UCSD-AML1 (cell line): ENCODE results near the gene SULF2.
A peak's percentile ranks its signal among the peaks of the same experiment; 100 is the strongest.

Source experiments
- DNase-seq: peaks from one replicate; lab custom pipeline; 2025; ENCODE audit not compliant: unreplicated experiment; lab: John Stamatoyannopoulos, UW

Gene SULF2

DNA sequence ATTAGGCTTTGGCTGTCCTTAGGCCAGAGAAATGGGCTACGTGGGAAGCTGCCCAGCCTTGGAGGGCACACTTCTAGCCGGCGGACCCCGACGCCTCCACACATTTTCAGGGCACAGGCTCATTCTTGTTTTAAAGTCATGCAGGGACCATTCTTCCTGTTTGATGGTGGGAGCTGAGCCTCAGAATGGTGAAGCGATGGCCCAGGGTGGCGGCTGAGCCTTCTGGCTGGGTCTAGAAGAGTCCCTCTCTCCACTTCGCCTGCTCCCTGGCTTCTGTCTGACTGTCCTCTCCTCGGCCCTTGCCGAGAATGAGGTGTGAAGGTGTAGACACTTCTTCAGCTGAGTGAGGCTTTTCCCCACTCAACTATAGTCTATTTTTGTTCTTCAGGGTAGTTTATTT lies 114.4 kb downstream of the SULF2 start:
- no peak for DNase-seq

DNA sequence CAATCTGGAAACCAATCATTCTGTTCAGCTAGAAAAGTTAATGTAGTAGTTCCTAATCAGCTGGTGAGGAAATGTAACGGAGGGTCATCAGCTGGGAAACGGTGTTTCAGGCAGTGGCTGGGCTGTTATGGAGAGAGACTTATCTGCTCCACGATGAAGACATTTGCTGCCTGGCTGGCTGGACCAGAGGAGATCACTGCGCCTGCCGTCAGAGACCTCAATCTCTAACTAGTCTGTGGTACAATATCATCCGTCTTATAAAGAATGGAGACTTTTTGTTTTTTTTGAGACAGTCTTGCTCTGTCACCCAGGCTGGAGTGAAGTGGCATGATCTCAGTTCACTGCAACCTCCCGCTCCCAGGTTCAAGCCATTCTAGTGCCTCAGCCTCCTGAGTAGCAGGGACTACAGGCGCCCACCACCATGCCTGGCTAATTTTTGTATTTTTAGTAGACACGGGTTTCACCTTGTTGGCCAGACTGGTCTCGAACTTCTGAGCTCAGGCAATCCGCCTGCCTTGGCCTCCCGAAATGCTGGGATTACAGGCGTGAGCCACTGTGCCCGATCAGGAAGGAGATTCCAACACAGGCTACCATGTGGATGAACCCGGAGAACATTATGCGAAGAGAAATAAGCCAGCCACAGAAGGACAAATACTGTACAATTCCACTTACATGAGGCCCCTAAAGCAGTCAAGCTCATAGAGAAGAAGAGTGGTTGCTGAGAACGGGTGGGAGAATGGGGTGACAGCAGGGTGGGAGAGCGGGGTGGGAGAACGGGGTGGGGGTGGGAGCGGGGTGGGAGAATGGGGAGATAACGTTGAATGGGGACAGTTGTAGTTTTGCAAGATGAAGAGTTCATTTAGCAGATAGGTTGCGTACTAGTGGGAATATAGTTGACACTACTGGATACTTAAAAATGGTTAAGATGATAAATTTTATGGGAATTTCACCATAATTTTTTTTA lies 115.1 kb downstream of the SULF2 start:
- DNase-seq: no peak

DNA sequence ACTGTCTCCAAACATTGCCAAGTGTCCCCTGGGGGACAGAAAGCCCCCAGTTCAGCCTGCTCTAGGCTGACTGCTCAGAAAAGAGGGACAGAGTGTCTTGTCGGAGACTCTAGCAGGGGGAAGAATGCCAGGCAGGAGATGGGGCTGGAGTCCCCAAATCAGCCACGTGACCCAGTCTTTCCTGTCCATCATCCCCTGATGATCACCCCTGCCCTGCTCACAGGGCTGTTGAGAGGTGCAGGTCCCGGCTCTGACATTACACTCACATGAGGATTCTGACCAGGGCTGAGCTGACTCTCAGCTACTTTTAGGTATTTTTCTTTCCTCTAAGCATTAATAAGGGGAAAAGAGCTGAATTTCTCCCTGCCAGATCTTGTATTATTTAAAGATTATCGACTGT lies 115.8 kb downstream of the SULF2 start:
- no peak for DNase-seq

DNA sequence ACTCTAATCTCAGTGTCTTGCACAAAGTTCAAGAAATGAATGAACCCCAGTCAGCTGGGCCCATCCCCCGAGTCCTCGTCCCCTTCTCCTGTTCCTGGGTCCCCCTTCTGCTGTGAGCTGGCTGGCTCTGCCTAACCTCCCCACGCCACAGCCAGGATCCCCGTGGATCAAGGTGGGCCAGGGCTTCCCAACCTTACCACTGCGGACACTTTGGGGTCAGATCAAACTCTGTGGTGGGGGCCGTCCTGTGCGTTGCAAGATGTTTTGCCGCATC lies 116.2 kb downstream of the SULF2 start:
- no peak for DNase-seq

DNA sequence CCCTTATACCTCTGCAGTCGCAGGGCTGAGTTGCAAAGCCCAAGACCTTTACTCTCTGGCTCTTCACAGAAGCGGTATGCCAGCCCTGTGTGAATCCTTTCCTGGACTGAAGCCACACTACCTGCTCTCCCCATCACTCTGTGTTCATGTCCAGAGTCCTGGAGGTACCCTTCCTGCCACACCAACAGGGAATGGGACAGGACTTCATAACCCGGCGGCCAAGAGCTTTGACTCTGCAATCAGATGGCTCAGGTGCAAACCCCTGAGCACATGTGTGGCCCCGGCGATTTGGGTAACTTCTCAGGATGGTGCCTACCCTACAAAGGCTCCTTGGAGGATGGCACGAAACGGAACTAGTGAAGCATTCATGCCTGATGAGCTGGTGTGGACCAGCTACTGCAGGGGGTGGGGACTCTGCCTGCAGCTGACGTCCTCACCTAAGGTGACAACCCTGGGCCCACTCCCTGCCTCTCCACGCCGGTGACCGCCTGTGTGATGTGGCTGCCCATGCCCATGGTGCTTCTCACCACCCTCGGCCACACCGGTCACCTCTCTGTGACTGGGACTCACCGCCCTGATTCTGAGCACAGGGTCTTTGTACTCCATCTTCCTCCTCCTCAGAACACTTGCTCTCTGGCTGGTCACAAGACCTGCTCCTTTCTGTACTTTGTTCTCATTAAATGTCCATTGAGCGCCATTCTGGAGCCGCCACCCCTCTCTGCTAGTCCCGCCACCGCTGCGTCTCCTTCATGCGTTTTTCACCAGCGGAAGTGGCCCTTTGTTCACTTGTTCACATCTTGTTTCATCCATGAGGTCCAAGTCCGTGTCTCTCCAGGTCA lies 116.7 kb downstream of the SULF2 start:
- DNase-seq: no peak

DNA sequence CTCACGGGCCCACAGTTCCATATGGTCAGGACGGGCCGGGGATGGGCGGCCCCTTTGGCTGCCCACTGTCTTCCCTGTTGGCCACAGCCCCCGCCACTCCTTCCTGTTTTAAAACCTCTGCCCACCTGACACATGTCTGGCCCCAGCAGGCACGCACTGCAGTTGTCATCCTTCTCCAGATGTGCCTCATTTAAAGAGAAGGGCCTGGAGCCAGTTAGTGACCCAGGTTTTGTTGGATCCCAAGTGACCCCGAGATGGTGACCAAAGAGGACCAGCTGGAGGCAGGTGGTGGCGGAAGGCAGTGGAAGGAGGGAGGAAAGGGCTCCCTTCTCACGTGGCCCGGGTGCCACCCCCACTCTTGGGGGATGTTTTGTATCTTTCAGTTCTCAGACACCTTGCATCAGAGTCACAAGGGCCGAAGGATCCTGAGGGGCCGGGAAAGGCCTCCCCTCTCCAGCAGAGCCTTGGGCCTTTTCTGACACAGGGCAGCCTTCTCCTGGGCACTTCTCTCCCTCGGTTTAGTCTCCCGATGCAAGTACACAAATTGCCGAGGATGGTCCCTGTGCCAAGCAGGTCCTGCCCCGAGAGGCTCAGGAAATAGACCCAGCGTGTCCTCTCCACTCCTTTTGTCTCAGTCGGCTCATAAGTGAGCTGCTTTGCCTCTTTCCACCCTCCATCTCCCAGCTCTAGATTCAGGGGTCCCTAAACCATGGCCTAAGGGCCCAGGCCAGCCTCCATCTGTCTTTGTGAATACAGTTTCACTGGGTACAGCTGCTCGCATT lies 117.6 kb downstream of the SULF2 start:
- DNase-seq: peak; percentile 31

DNA sequence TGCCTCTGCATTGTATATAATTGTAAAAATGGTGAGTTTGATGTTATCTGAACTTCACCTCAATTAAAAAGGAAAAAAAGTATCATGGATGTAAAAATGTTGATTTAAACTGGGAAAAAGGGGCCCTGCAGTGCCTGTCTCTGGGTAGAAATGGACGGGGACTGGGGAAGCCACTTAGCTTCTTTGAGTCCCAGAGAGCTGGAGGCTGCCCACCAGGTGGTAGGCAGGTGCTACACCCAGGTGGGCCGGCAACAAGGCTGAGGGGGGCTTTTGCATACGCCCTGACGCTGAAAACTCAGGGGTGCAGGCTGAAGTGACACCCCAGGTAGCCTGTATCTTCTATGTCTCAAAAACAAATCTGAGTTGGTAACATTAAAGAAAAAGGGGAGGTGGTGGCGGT lies 118.2 kb downstream of the SULF2 start:
- DNase-seq: no peak

DNA sequence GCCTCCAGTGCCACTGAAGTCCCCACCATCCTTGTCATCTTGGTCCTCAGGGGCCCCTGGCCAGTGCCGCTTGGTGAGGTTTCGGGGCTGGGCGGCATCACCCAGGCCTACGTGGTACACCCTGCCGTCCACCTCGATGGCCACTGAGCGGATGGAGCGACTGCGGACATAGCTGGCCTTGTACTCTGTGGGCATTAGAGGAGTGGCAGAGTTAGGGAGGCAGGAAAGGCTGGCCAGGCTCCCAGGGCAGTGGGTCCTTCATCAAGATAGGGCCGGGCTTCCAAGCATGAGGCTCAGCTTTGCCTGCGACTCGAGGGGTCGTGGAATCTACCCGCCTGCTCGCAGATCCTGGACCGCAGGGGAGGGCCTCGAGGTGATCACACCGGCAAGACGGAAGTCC lies 119.0 kb downstream of the SULF2 start:
- DNase-seq: no peak

DNA sequence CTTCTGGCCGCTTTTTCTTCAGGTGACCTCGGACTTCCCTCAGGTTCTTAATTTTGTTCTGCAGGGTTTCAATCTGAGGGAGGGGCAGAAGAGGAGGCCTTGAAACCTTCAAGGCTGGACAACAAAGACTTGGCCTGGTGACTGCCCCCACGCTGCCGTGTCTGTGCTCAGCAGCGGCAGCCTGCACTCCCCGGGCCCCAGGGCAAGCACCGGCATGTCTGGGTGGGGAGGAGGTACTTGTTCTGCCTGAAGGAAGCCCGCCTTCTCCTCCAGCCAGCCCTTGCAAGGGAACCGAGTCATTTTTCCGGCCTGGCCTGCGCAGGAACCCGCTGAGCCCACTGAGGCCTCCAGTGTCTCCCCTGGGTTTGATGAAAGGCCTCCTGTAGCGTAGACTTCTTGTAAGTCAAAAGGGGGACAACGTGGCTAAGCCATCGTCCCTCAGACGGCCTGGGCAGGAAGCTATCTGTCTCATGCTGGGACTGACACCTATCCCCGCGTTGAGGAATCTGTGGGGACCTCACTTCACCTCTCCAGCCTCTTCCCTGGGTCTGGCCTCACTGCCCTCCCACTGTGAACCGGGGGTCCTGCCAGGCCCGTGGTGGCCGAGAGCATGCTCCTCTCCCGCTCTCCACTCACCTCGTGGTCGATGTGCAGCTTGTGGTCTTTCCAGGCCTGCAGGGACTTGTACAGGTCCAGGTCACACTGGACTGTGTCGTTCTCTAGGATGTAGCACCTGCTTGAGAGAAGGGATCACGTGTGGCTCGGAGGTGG lies 119.9 kb downstream of the SULF2 start:
- no peak for DNase-seq

DNA sequence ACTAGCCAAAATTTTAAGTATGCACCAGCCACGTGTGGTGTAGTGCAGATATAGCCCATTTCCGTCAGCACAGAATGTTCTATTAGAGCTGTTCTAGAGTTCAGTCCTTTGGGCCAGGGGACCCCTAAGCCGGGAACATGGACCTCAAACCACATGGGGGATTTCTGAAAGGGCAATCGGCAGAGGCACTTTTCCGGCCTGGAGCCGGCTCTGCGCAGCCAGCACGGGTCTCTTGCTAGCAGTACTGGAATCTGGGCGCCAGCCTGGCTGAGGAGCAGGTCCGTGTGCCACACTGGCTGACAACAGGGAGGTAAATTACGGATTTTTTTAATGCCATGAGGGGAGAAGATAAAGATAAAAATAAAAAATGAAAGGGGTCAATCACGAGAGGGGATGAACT lies 120.5 kb downstream of the SULF2 start:
- DNase-seq: no peak

DNA sequence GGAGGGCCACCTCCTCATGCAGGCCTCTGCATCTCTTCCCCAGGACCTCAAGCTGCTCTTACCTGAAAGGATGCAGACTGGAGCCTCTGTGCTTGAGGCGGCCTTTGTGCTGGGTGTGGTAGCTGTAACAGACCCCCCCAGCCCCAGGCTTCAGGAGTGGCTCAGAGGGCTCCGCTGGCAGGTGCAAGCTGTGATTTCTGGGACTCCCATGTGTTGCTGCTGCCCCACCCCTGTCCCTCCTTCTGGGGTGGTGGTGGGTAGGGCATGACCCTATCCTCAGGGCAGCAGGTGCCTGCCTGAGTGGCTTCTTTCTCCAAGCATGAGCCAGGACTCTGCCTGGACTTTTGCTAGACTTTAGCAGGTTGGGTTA lies 121.2 kb downstream of the SULF2 start:
- no peak for DNase-seq

DNA sequence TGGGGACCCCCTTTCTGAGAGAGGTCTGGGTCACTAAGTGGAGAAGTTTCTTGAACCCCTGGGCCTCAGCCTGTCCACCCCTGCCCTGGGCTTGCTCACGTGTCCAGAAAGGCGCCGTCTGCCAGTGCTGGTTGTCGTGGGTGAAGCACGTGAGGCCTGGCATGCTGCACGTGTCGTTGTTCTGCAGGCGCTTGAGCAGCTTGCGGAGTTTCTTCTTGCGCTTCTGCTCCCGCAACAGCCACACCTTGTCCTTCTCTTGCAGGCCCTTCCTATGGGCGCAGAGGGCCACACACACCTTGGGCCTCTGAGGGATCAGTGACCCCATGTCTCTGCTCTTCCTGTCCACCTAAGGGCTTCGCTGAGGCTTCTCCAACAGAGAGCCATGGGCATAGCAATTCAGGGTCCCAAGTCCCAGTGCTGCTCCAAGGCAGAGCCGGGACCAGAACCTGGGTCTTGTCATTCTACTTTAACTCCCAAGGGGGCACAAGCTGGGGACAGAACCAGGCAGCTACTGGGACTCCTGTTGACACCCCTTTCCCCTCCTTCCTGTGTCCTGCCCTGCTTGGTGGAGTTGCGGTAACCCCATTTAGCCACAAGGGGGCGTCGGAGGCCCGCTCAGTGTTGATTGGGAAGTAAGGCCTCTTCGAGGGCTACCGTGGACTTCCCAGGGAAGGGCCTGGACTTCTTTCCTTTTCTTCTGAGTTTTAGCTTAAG lies 121.8 kb downstream of the SULF2 start:
- DNase-seq: peak; percentile 76

DNA sequence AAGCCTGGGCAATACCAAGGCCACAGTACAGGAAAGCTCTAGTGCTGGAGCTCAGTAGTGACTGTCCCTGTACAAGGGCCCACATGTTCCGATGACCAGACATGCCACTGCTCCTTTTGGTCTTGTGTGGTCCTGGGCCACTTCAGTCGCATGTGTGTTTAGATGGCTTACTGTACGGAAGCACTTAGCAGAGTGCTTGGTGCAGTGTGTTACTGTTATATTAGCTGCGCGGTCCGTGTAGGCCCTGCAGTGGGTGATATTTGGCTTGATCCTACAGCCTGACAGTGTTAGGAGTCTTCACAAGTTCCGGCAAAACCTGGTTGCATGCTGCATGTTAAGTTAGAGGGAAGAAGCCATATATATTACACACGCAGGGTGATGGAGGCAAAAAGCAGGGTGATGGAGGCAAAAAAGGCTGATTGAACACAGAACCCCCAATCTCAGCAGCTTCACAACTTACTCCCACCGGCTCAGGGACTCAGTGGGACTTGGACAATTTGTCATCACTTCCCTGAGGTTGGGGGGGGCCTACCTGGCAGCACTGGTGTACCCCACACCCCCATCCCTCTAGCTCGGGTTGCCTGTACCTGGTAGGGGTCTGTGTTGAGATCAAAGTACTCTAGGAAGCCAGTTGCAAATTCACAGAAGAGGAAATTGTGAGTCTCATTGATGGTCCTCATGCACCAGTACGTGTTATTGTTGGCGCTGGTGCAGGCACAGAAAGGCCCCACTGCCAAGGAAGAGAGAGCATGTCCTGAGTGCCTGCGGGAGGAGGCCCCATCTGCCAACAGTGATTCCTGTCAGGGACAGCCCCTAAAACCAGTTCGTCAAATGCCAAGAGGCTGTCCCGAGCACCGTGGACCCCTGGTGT lies 122.6 kb downstream of the SULF2 start:
- no peak for DNase-seq

DNA sequence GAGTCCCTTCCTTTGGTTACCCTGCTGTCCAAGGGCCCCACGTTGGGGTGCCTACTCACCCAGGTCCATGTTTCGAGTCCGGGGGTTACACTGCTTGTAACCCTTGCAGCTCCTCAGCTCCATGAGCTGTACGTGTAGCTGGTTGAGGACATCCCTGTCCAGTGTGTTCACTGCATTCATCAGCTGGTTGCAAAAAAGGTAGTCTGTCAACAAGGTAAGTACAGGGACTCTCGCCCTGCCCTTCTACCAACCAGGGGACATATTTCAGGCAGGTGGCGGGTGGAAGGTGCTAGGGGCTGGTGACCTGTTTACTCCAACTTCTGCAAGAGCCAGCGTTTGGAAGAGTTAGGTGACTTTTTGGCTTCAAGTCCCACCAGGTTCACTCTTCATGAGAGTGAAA lies 123.6 kb downstream of the SULF2 start:
- no peak for DNase-seq

DNA sequence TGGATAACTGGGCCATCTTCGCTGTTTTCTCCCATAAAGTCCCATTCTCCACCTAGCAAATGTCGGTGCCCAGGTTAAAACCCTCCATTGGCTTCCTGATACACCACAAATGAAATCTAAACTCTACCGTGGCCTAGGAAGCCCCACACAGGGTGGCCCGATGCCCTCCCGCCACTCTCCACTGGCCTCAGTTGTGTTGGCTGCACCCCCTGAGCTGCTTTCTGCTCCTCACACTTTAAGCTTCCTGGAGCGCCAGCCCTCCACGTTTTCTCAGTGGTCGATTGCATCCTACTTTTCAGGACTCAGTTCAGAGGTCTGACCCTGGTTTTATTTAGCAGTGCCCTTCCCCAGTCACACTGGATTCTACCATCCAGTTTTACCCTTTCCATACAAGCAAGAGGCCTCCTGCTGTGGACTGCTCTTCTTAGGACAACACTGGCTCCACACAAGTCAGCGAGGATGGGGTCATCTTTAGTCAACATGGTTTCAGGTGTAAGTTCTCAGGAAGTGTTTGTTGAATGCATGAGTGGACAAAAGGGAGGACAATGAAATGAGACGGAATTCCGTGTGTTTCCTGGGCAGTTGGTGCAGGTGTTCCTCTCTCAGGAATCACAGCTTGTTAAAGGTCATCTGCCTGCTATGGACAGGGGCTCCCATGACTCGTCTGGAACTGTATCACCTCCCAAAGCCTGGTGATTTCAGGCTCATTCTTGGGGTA lies 124.1 kb downstream of the SULF2 start:
- DNase-seq: no peak

DNA sequence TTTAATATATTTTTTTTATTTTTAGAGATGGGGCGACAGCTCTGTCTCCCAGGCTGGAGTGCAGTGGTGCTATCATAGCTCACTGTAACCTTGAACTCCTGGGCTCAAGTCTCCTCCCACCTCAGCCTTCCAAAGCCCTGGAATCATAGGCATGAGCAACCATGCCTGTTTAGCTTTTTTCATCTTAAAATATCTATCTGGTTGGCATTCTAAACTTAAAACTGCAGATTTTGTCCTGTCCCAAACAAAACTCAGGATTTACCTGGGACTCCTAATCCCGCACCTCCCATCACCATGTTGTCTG lies 124.7 kb downstream of the SULF2 start:
- no peak for DNase-seq

DNA sequence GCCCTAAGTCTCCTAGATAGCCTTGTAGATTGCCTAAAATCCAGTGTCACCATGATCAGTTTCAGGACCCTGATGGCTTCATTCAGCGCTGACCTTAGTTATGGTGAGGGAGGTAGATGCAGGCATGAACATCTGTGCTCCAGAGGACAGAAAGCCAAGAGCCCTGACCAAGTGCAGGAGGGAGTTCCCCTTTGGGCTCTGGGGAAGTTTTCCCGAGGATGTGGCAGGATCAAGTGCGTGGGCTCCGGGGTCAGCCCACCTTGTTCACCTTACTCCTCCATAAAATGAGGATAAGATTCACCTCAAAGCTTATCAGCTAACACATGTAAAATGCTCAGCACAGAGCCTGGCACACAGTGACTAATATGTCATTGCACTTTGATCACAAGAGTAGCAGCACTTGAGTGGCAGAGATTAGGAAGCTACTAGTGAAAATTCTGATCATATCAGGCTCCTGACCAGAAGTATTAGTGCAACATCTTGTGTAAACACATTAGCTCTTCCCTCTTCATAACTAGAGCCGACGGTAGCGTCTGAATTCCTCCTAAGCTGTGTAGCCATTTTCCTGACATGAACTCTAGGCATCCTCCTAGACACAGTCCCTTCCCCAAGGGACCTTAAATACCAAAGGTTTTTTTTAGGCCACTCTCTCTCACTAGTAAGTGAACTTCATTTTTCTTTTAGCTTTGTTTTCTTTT lies 125.2 kb downstream of the SULF2 start:
- DNase-seq: no peak

DNA sequence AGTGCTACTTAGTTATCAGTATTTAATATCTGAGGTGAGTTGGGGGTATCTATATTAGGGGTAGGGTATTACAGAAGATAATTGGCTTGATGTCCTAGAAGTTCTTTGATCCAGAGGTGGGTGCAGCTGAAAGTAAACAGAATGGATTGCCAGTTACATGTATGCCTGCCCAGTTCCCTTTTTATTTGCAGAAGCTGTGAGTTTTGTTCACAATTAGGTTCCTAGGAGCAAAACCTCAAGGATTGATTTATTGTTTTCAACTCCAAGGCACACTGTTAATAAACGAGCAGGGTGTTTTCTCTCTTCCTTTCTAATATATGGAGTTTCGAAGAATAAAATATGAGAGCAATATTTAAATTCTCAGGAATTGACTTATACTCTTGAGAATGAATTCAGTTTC lies 129.0 kb downstream of the SULF2 start:
- DNase-seq: no peak
